Hepatocyte (in vitro differentiated cells): Measurements from ENCODE around the gene ITPR3. TPM values are rescaled to one million over a fixed set of nuclear protein-coding genes. Genes with fewer than 3 reads are reported as not detected.

ENCODE experiments used
- DNase-seq: peaks from one replicate; pipeline ENCODE4 v3.0.0-alpha.2; 2016; ENCODE audit warnings: low spot score
- H2AFZ ChIP-seq: fragments of 200-600 bp; sonication (generic); 2 replicates; pipeline ENCODE4 v1.6.0; 2016; ENCODE audit warnings: antibody characterized with exemption, mild to moderate bottlenecking
- H3K27ac ChIP-seq: fragments of 200-600 bp; sonication (generic); 2 replicates; pipeline ENCODE4 v1.5.1; 2016; ENCODE audit warnings: mild to moderate bottlenecking
- H3K27me3 ChIP-seq: fragments of 200-600 bp; sonication (generic); 2 replicates; pipeline ENCODE4 v1.6.1; 2016
- H3K36me3 ChIP-seq: fragments of 200-600 bp; sonication (generic); replicated peaks from 2 replicates; pipeline ENCODE4 v1.5.1; 2016; ENCODE audit warnings: low read depth; ENCODE audit not compliant: insufficient read depth
- H3K4me1 ChIP-seq: fragments of 200-600 bp; sonication (generic); 2 replicates; pipeline ENCODE4 v1.5.1; 2016; ENCODE audit warnings: mild to moderate bottlenecking, moderate library complexity; ENCODE audit not compliant: insufficient read depth
- H3K4me2 ChIP-seq: fragments of 200-600 bp; sonication (generic); 2 replicates; pipeline ENCODE4 v1.6.0; 2016
- H3K4me3 ChIP-seq: fragments of 200-600 bp; sonication (generic); 2 replicates; pipeline ENCODE4 v1.5.1; 2016; ENCODE audit warnings: mild to moderate bottlenecking
- H3K79me2 ChIP-seq: fragments of 200-600 bp; sonication (generic); 2 replicates; pipeline ENCODE4 v1.6.0; 2017; ENCODE audit warnings: mild to moderate bottlenecking
- H3K9me2 ChIP-seq: fragments of 200-600 bp; sonication (generic); replicated peaks from 2 replicates; pipeline ENCODE4 v1.6.0; 2017; ENCODE audit warnings: mild to moderate bottlenecking; ENCODE audit not compliant: insufficient read depth
- H3K9me3 ChIP-seq: fragments of 200-600 bp; sonication (generic); 2 replicates; pipeline ENCODE4 v1.5.1; 2016; ENCODE audit warnings: low read depth, mild to moderate bottlenecking
- H4K20me1 ChIP-seq: fragments of 200-600 bp; sonication (generic); 2 replicates; pipeline ENCODE4 v1.6.0; 2016; ENCODE audit warnings: mild to moderate bottlenecking; ENCODE audit not compliant: insufficient read depth, poor library complexity, severe bottlenecking
- CTCF ChIP-seq: fragments of 200-600 bp; sonication (generic); IDR thresholded peaks from 2 replicates; pipeline ENCODE4 v1.5.1; 2016; ENCODE audit warnings: antibody characterized with exemption, mild to moderate bottlenecking; ENCODE audit not compliant: poor library complexity
- EZH2 ChIP-seq: fragments of 200-600 bp; sonication (generic); IDR thresholded peaks from 2 replicates; pipeline ENCODE4 v1.6.1; 2016; ENCODE audit warnings: antibody characterized with exemption, mild to moderate bottlenecking, borderline replicate concordance
- EZH2phosphoT487 ChIP-seq: fragments of 200-600 bp; sonication (generic); IDR thresholded peaks from one replicate; pipeline ENCODE4 v1.6.1; 2018; ENCODE audit warnings: antibody characterized with exemption, mild to moderate bottlenecking, low read depth, moderate library complexity; ENCODE audit not compliant: unreplicated experiment, severe bottlenecking
- WGBS: methylation state at CpG from one replicate; pipeline ENCODE4 v1.1.6; 2016; ENCODE audit warnings: low lambda C conversion rate; ENCODE audit errors: missing lambda C conversion rate; 5-methylcytosine and 5-hydroxymethylcytosine counted together
- polyA plus RNA-seq: library from polyadenylated mRNA; unstranded; fragments of >200 nt; fragmentation: Nextera tagmentation; extraction: Ambion mirVana; gene quantifications from 2 replicates; pipeline ENCODE4 v1.2.1, GENCODE V29; 2016
- total RNA-seq: library from RNA; depleted of rRNA; stranded (reverse); fragments of >200 nt; gene quantifications from 2 replicates; pipeline ENCODE4 v1.2.3, GENCODE V29; 2014

The ITPR3 gene
- total and polyA plus RNA-seq, 2 experiments from 2014 or later, result 16.5 to 39.6 TPM

- H3K27ac ChIP-seq, result no peak overlapping the region
- H3K4me2 ChIP-seq, result no peak overlapping the region
- no peaks in the 10 kb centered on the region for H4K20me1 ChIP-seq
- 82% methylated on average over 15 of the region's 15 CpGs for WGBS
- H3K4me3 ChIP-seq, result no peak overlapping the region
- peaks cover 11% of the 10 kb centered on the region for H3K4me1 ChIP-seq
- no peaks in the 10 kb centered on the region for H3K9me2 ChIP-seq
- H3K36me3 ChIP-seq, result no peaks in the 10 kb centered on the region
- no peak for DNase-seq
- H3K27me3 ChIP-seq, result no peaks in the 10 kb centered on the region
- no peaks in the 10 kb centered on the region for H3K79me2 ChIP-seq
- no peak overlapping the region for H2AFZ ChIP-seq
- TF ChIP-seq EZH2phosphoT487, result no peak
- no peak for TF ChIP-seq CTCF
- no peak for TF ChIP-seq EZH2
- H3K9me3 ChIP-seq, result no peaks in the 10 kb centered on the region
These were observed 75.7 kb downstream of the ITPR3 start for GRCh38 chr6:33696548-33697518.

- Histone ChIP-seq H4K20me1 (no peaks in the 10 kb centered on the region), H3K9me2 (no peaks in the 10 kb centered on the region), H3K27me3 (no peaks in the 10 kb centered on the region), H2AFZ (no peak overlapping the region), H3K79me2 (no peaks in the 10 kb centered on the region), H3K4me3 (no peak overlapping the region), H3K4me2 (no peak overlapping the region), H3K36me3 (no peaks in the 10 kb centered on the region), H3K9me3 (no peaks in the 10 kb centered on the region), H3K27ac (no peak overlapping the region), H3K4me1 (peaks cover 11% of the 10 kb centered on the region)
- no peak for TF ChIP-seq EZH2
- no peak for TF ChIP-seq EZH2phosphoT487
- TF ChIP-seq CTCF, result no peak
- no peak for DNase-seq
- 97% methylated on average over 10 of the region's 10 CpGs for WGBS
These were observed 76.7 kb downstream of the ITPR3 start for GRCh38 chr6:33697845-33698244.

- no peak overlapping the region for H3K27ac ChIP-seq
- no peaks in the 10 kb centered on the region for H3K27me3 ChIP-seq
- H3K36me3 ChIP-seq, result no peaks in the 10 kb centered on the region
- H3K4me1 ChIP-seq, result peaks cover 11% of the 10 kb centered on the region
- no peak for TF ChIP-seq EZH2phosphoT487
- TF ChIP-seq CTCF, result no peak
- no peak for TF ChIP-seq EZH2
- no peak overlapping the region for H3K4me2 ChIP-seq
- no peaks in the 10 kb centered on the region for H3K9me2 ChIP-seq
- no peaks in the 10 kb centered on the region for H3K79me2 ChIP-seq
- no peaks in the 10 kb centered on the region for H3K9me3 ChIP-seq
- H4K20me1 ChIP-seq, result no peaks in the 10 kb centered on the region
- DNase-seq, result no peak
- 97% methylated on average over 10 of the region's 10 CpGs for WGBS
- H2AFZ ChIP-seq, result no peak overlapping the region
- H3K4me3 ChIP-seq, result no peak overlapping the region
These were observed 77.4 kb downstream of the ITPR3 start for GRCh38 chr6:33698494-33698893.
